ENCODE measurements around the gene CIAO3.

DNA sequence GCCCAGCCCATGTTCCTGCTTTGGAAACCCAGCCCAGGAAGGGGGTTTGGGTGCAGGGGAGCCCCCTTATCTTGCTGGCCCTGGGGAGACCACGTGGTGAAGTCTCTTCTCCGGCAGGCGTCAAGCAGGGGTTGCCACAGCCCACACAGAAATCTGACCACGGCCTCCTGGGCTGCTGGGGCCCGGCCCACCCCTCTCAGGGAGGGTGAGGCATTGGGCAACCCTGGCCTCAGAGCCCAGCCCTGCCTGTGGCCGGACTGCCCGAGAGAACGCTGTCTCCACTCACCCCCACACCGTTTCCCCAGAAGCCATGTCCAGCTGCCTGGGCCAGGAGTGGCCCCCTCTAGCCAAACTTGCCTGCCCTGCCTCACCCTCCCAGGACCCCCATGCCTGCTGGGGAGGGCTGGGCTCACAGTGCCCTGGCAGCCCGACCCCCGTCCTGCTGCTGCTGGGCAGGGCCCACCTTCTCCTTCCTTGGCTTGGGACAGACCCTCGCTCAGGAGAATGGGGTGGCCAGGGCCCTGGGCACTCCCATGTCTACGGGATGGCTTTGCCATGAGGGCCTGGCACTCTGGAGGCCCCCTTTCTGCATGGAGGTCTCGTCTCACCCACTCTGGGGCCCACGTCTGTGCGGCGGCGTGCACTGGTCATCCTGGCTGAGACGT is 40.7 kb upstream of the CIAO3 start:
- TF ChIP-seq FOXA1 (IDR thresholded peaks at IDR 0.05) (no peak), BHLHE40 (IDR thresholded peaks at IDR 0.05; ENCODE audit: borderline replicate concordance) (no peak), ZNF384 (IDR thresholded peaks at IDR 0.05) (no peak), ELF4 (IDR thresholded peaks at IDR 0.05) (no peak), FOXM1 (IDR thresholded peaks at IDR 0.05; ENCODE audit: borderline replicate concordance) (no peak)
